B cell (primary cell): ENCODE measurements around the gene WWC1. TPM values are rescaled to one million over a fixed set of nuclear protein-coding genes. Genes with fewer than 3 reads are reported as not detected.

Experiments used
- ATAC-seq: fragments of 200-7000 bp; cut with Tn5 transposase; one replicate; pipeline ENCODE4 v1.10.0; 2021; ENCODE audit warnings: low read depth, mild to moderate bottlenecking, moderate number of reproducible peaks, moderate library complexity
- CTCF ChIA-PET: fragments of 350-600 bp; sonication (Branson Sonifier 250); formaldehyde crosslinking; loops from one replicate; lab custom pipeline; 2021; ENCODE audit warnings: antibody characterized with exemption, inconsistent platforms; lab: Charles Lee
- POLR2A ChIA-PET: fragments of 350-600 bp; sonication (Branson Sonifier 250); formaldehyde crosslinking; loops from one replicate; lab custom pipeline; 2021; ENCODE audit warnings: antibody characterized with exemption; lab: Charles Lee
- DNase-seq: peaks from one replicate; pipeline ENCODE4 v3.0.0; 2013
- H2AFZ ChIP-seq: 2 replicates; pipeline ENCODE4 v1.6.1; 2012; ENCODE audit warnings: mild to moderate bottlenecking, low read depth, low read length; ENCODE audit not compliant: insufficient read depth, poor library complexity, severe bottlenecking
- H3K27ac ChIP-seq, 2 donors: 1 replicate in 1 of 2; 2 replicates in 1 of 2; pipeline ENCODE4 v1.5.1; 2012 to 2013; ENCODE audit warnings: low read length in 2 of 2, mild to moderate bottlenecking in 2 of 2, moderate library complexity in 1 of 2
- H3K27me3 ChIP-seq, 4 experiments: fragments of 200-600 bp in 1 of 4; sonication (generic) in 1 of 4; replicated peaks in 1 of 4; 1 replicate in 2 of 4; 2 replicates in 2 of 4; pipeline versions ENCODE4 v1.6.1 to v1.7.0; 2013 to 2016; ENCODE audit warnings: low read length in 3 of 4, mild to moderate bottlenecking in 2 of 4, mixed read lengths in 1 of 4, moderate library complexity in 1 of 4; ENCODE audit not compliant: insufficient read depth in 4 of 4, control insufficient read depth in 3 of 4; ENCODE audit errors: control extremely low read depth in 1 of 4
- H3K36me3 ChIP-seq, 2 experiments: replicated peaks in 1 of 2; 1 replicate in 1 of 2; 2 replicates in 1 of 2; pipeline versions ENCODE4 v1.6.1 to v1.7.1; 2013; ENCODE audit warnings: low read length in 1 of 2; ENCODE audit not compliant: insufficient read depth in 2 of 2, control insufficient read depth in 1 of 2; ENCODE audit errors: control extremely low read depth in 1 of 2, extremely low read depth in 1 of 2
- H3K4me1 ChIP-seq, 2 donors: fragments of 200-600 bp in 1 of 2; sonication (generic) in 1 of 2; 1 replicate in 1 of 2; 2 replicates in 1 of 2; pipeline versions ENCODE4 v1.5.1 to v1.6.1; 2013 to 2017; ENCODE audit warnings: low read length in 2 of 2; ENCODE audit not compliant: control insufficient read depth in 2 of 2, insufficient read depth in 2 of 2
- H3K4me2 ChIP-seq: replicated peaks from 2 replicates; pipeline ENCODE3; 2012; ENCODE audit warnings: mild to moderate bottlenecking, low read depth, low read length; ENCODE audit not compliant: poor library complexity, severe bottlenecking
- H3K4me3 ChIP-seq, 5 experiments: fragments of 200-600 bp in 1 of 5; sonication (generic) in 1 of 5; 1 replicate in 3 of 5; 2 replicates in 2 of 5; pipeline versions ENCODE4 v1.5.1 to v1.7.0; 2011 to 2016; ENCODE audit warnings: low read length in 4 of 5, mild to moderate bottlenecking in 4 of 5, low read depth in 2 of 5, control low read depth in 1 of 5, moderate library complexity in 1 of 5; ENCODE audit not compliant: insufficient read depth in 1 of 5; ENCODE audit errors: control extremely low read depth in 1 of 5, extremely low read depth in 1 of 5
- H3K79me2 ChIP-seq: fragments of 200-600 bp; sonication (generic); one replicate; pipeline ENCODE4 v1.6.0; 2016; ENCODE audit warnings: low read length; ENCODE audit not compliant: control insufficient read depth, insufficient read depth
- H3K9ac ChIP-seq: fragments of 200-600 bp; sonication (generic); 2 replicates; pipeline ENCODE4 v1.6.1; 2017; ENCODE audit warnings: mild to moderate bottlenecking, low read length, moderate library complexity
- H3K9me3 ChIP-seq, 3 donors: one replicate each; pipeline versions ENCODE4 v1.6.1 to v1.7.1; 2013; ENCODE audit warnings: low read length in 2 of 3; ENCODE audit not compliant: control insufficient read depth in 2 of 3, insufficient read depth in 1 of 3; ENCODE audit errors: control extremely low read depth in 1 of 3
- H4K20me1 ChIP-seq: 2 replicates; pipeline ENCODE4 v1.6.0; 2012; ENCODE audit warnings: mild to moderate bottlenecking, low read length; ENCODE audit not compliant: insufficient read depth, control insufficient read depth, poor library complexity, severe bottlenecking
- H3K27ac Mint-ChIP-seq: one replicate; pipeline ENCODE4 v1.8.0; 2021; ENCODE audit warnings: mixed read lengths
- H3K27me3 Mint-ChIP-seq: one replicate; pipeline ENCODE4 v1.8.0; 2021; ENCODE audit warnings: mixed read lengths
- H3K4me1 Mint-ChIP-seq: one replicate; pipeline ENCODE4 v1.8.0; 2021; ENCODE audit warnings: mixed read lengths
- H3K4me3 Mint-ChIP-seq: one replicate; pipeline ENCODE4 v1.8.0; 2021; ENCODE audit warnings: mixed read lengths
- H3K9me3 Mint-ChIP-seq: one replicate; pipeline ENCODE4 v1.8.0; 2022; ENCODE audit warnings: mixed read lengths; ENCODE audit not compliant: insufficient read depth
- EZH2 ChIP-seq: IDR thresholded peaks from 2 replicates; pipeline ENCODE4 v1.6.1; 2012; ENCODE audit warnings: borderline replicate concordance, low read depth, mild to moderate bottlenecking, moderate library complexity, low read length; ENCODE audit not compliant: insufficient read depth, poor library complexity, severe bottlenecking
- WGBS: methylation state at CpG from one replicate; pipeline ENCODE4 v1.1.5; 2013; ENCODE audit warnings: missing lambda C conversion rate; ENCODE audit not compliant: insufficient coverage; 5-methylcytosine and 5-hydroxymethylcytosine counted together
- intact Hi-C: fragments of 100-400 bp; cut with micrococcal nuclease; formaldehyde crosslinking; loops from one replicate; pipeline ENCODE4 v1.10.0; 2022
- polyA plus RNA-seq: library from polyadenylated mRNA; depleted of rRNA; stranded (reverse); fragments of >200 nt; gene quantifications from 2 replicates; pipeline ENCODE4 v1.2.3, GENCODE V29; 2012
- total RNA-seq, 2 donors: library from RNA; stranded (reverse); fragments of 120-200 nt in 1 of 2; gene quantifications; 1 replicate in 1 of 2; 2 replicates in 1 of 2; pipeline versions ENCODE4 v1.2.3 to v1.2.4, GENCODE V29; 2013 to 2022
- TF ChIP-seq, protein P1 (sequence below): fragments of 200-600 bp; IDR thresholded peaks from one replicate; pipeline ENCODE4 v1.8.0; 2022; ENCODE audit warnings: antibody characterized with exemption, mild to moderate bottlenecking

The WWC1 gene
- total and polyA plus RNA-seq, 2 donors (not counting 1 experiment from before 2014, with no cell fraction given), result 1.5 to 2.0 TPM

DNA sequence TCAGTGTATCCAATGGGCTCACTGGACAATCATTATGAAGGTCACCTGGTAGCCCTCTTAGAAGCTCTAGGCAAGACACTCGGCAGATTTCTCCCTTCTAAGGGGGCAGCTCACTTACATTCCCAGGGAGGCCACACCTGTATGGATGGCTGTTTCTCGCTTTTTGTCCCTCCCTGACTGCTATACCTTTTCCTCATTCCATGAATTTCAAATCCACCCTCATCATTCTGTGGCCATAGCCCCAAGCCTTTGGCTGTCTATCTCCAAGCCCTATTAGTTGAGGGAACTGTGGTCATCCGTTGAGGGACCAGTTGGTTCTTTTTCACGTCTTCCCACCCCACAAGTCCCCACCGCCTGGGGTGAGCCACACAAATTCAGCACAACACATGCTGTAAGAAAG, 109.8 kb downstream of the WWC1 start:
- TF ChIP-seq EZH2, result no peak
- TF ChIP-seq, protein P1, sequence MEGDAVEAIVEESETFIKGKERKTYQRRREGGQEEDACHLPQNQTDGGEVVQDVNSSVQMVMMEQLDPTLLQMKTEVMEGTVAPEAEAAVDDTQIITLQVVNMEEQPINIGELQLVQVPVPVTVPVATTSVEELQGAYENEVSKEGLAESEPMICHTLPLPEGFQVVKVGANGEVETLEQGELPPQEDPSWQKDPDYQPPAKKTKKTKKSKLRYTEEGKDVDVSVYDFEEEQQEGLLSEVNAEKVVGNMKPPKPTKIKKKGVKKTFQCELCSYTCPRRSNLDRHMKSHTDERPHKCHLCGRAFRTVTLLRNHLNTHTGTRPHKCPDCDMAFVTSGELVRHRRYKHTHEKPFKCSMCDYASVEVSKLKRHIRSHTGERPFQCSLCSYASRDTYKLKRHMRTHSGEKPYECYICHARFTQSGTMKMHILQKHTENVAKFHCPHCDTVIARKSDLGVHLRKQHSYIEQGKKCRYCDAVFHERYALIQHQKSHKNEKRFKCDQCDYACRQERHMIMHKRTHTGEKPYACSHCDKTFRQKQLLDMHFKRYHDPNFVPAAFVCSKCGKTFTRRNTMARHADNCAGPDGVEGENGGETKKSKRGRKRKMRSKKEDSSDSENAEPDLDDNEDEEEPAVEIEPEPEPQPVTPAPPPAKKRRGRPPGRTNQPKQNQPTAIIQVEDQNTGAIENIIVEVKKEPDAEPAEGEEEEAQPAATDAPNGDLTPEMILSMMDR, result no peak
- 56% methylated on average over 1 of the region's 5 CpGs for WGBS
- no peaks in the 10 kb centered on the region for H3K4me1 ChIP-seq
- no peak overlapping the region for H3K27ac ChIP-seq
- ChIA-PET CTCF (no interaction called here), POLR2A (no interaction called here)
- no peak overlapping the region for H3K4me3 ChIP-seq
- Mint-ChIP-seq H3K9me3 (no peaks in the 10 kb centered on the region), H3K4me1 (no peaks in the 10 kb centered on the region), H3K4me3 (no peak overlapping the region), H3K27me3 (no peaks in the 10 kb centered on the region), H3K27ac (no peak overlapping the region)
- no peaks in the 10 kb centered on the region for H3K27me3 ChIP-seq
- H3K79me2 ChIP-seq, result no peaks in the 10 kb centered on the region
- H3K36me3 ChIP-seq, result no peaks in the 10 kb centered on the region
- intact Hi-C loops, result no loop called here
- H3K9me3 ChIP-seq, result no peaks in the 10 kb centered on the region
- H2AFZ ChIP-seq, result no peak overlapping the region
- H3K4me2 ChIP-seq, result no peak overlapping the region
- no peaks in the 10 kb centered on the region for H4K20me1 ChIP-seq
- ATAC-seq, result no peak
- no peak overlapping the region for H3K9ac ChIP-seq
- no peak for DNase-seq

DNA sequence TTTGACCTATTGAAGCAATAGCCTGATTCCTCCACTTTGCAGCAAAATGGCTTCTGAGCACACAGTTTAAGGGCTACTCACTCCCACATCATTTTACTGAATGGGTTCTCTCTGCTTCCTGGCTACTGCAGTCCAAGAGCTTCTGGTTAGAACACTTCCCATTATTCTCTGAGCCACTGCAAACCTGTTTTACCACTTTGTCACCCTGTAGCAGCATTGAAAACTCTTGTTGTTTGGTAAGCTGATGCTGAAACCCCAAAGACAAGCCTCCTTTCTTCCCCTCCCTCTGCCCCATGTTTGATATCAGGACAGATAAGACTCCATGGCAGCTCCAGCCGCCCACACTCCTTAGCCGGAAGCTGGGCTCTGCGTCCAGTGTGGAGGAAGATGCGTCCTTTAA, 110.4 kb downstream of the WWC1 start:
- Histone ChIP-seq H3K27me3 (no peaks in the 10 kb centered on the region), H3K9me3 (no peaks in the 10 kb centered on the region), H2AFZ (no peak overlapping the region), H3K4me2 (no peak overlapping the region), H3K9ac (no peak overlapping the region), H3K27ac (no peak overlapping the region), H3K36me3 (no peaks in the 10 kb centered on the region), H3K4me1 (no peaks in the 10 kb centered on the region), H4K20me1 (no peaks in the 10 kb centered on the region), H3K4me3 (no peak overlapping the region), H3K79me2 (no peaks in the 10 kb centered on the region)
- no peak for DNase-seq
- no peaks in the 10 kb centered on the region for H3K4me1 Mint-ChIP-seq
- CTCF ChIA-PET, result no interaction called here
- H3K9me3 Mint-ChIP-seq, result no peaks in the 10 kb centered on the region
- POLR2A ChIA-PET, result no interaction called here
- ATAC-seq, result no peak
- no peak overlapping the region for H3K27ac Mint-ChIP-seq
- H3K4me3 Mint-ChIP-seq, result no peak overlapping the region
- H3K27me3 Mint-ChIP-seq, result no peaks in the 10 kb centered on the region
- TF ChIP-seq, protein P1, result no peak
- TF ChIP-seq EZH2, result no peak
- intact Hi-C loops, result no loop called here
- WGBS, result 100% methylated on average over 1 of the region's 4 CpGs
